Measurements from ENCODE around the gene HMGA1. TPM values are rescaled to one million over a fixed set of nuclear protein-coding genes. Genes with fewer than 3 reads are reported as not detected.

HMGA1 gene
- total RNA-seq, 4 donors from 2014 or later: 8.1 to 24.5 (median 18.1) TPM

Small RNA genes within 50 kb of the gene (small RNA-seq; reads per million reads assigned to genes)
- 0 reads per million in 4 donors for gene MIR6835

Other genes starting within 250 kb of the HMGA1 start
- not detected for gene GRM4, start 90.8 kb upstream of the HMGA1 start, total RNA-seq
- 10 to 100 TPM in 3 of 4 donors, 1 to 10 TPM in 1; 9.7 to 34.7 (median 22.6) TPM for gene SMIM29, start 12.1 kb downstream of the HMGA1 start, total RNA-seq
- 10 to 100 TPM; 32.2 to 66.3 (median 46.9) TPM for gene NUDT3, start 155.8 kb downstream of the HMGA1 start, total RNA-seq
- gene RPS10, start 189.2 kb downstream of the HMGA1 start, total RNA-seq: 1,000 to 10,000 TPM; 1,014 to 3,120 (median 2,269) TPM
- gene PACSIN1, start 229.2 kb downstream of the HMGA1 start, total RNA-seq: 1 to 10 TPM in 2 of 4 donors, not detected in 2; 1.2 TPM